Esophagus (tissue), 2 donors: ENCODE data around the gene PYGL. TPM values are rescaled to one million over a fixed set of nuclear protein-coding genes. Genes with fewer than 3 reads are reported as not detected.
A peak's percentile ranks its signal among the peaks of the same experiment; 100 is the strongest.
"Not testable (repeated sequence)": the region's sequence is repeated elsewhere in the genome, so short reads cannot be mapped to it uniquely, and the experiment has no call there.

Experiments
- H3K27ac ChIP-seq, 2 donors: one replicate each; pipeline ENCODE4 v1.5.1; 2013; ENCODE audit warnings: low read depth in 2 of 2, mild to moderate bottlenecking in 2 of 2, inconsistent platforms in 1 of 2, low read length in 1 of 2, moderate library complexity in 1 of 2
- H3K27me3 ChIP-seq, 2 donors: one replicate each; pipeline ENCODE4 v1.6.1; 2013; ENCODE audit warnings: low read length in 2 of 2, control low read depth in 1 of 2, mild to moderate bottlenecking in 1 of 2; ENCODE audit not compliant: insufficient read depth in 2 of 2, control insufficient read depth in 1 of 2
- H3K36me3 ChIP-seq, 2 donors: one replicate each; pipeline ENCODE4 v1.6.1; 2013; ENCODE audit warnings: low read length in 1 of 2; ENCODE audit not compliant: control insufficient read depth in 2 of 2, insufficient read depth in 2 of 2
- H3K4me1 ChIP-seq, 2 donors: one replicate each; pipeline ENCODE4 v1.6.1; 2013; ENCODE audit warnings: low read length in 1 of 2; ENCODE audit not compliant: control insufficient read depth in 2 of 2, insufficient read depth in 2 of 2
- H3K4me3 ChIP-seq, 2 donors: one replicate each; pipeline ENCODE4 v1.5.1; 2013; ENCODE audit warnings: low read length in 2 of 2, mild to moderate bottlenecking in 2 of 2, low read depth in 1 of 2, moderate library complexity in 1 of 2
- H3K9me3 ChIP-seq, 2 donors: one replicate each; pipeline ENCODE4 v1.6.1; 2013; ENCODE audit warnings: mild to moderate bottlenecking in 2 of 2, low read depth in 1 of 2, low read length in 1 of 2, moderate library complexity in 1 of 2; ENCODE audit not compliant: control insufficient read depth in 2 of 2, insufficient read depth in 1 of 2
- WGBS, 2 donors: extraction: QIAGEN DNeasy Blood & Tissue Kit; methylation state at CpG; one replicate each; pipeline ENCODE4 v1.1.7; 2013; 5-methylcytosine and 5-hydroxymethylcytosine counted together
- polyA plus RNA-seq, 2 donors: library from polyadenylated mRNA; stranded (reverse); fragments of 200-250 nt; gene quantifications; one replicate each; pipeline ENCODE4 v1.2.3, GENCODE V29; 2013
- donor health status: healthy with polysubstance abuse.
- donor health status: Bipolar disorder and iron deficiency.

Gene PYGL
- polyA plus RNA-seq, 2 donors = 35.5 to 69.0 TPM

GRCh38 chr14:50956421-50956820 is 12.1 kb upstream of the PYGL start:
- not testable (repeated sequence) for H3K27me3 ChIP-seq, H3K36me3 ChIP-seq, H3K9me3 ChIP-seq, H3K4me3 ChIP-seq, H3K27ac ChIP-seq, H3K4me1 ChIP-seq
- 87 to 93% methylated on average over 32 of the region's 32 CpGs for WGBS, 2 donors

- 48 to 62% methylated on average over 5 of the region's 5 CpGs for WGBS, 2 donors
- peak overlapping the region; percentile 92 to 96 for H3K27ac ChIP-seq
- H3K36me3 ChIP-seq = no peaks in the 10 kb centered on the region
- no peaks in the 10 kb centered on the region for H3K4me1 ChIP-seq
- H3K9me3 ChIP-seq = no peaks in the 10 kb centered on the region
- H3K4me3 ChIP-seq = no peak overlapping the region
- no peaks in the 10 kb centered on the region for H3K27me3 ChIP-seq
These were observed 11.2 kb upstream of the PYGL start for GRCh38 chr14:50955373-50956043.

GRCh38 chr14:50954811-50955372 is 10.6 kb upstream of the PYGL start:
- Histone ChIP-seq H3K4me1 (no peaks in the 10 kb centered on the region), H3K27me3 (no peaks in the 10 kb centered on the region), H3K27ac (peak overlapping the region; percentile 92 to 96), H3K9me3 (no peaks in the 10 kb centered on the region), H3K36me3 (no peaks in the 10 kb centered on the region), H3K4me3 (no peak overlapping the region)
- 16% methylated on average over 1 of the region's 1 CpG for WGBS, 2 donors

GRCh38 chr14:50953502-50953901 is 9.2 kb upstream of the PYGL start:
- no peak overlapping the region for H3K27ac ChIP-seq

GRCh38 chr14:50951032-50951431 is 6.7 kb upstream of the PYGL start:
- WGBS, 2 donors = 90 to 95% methylated on average over 6 of the region's 6 CpGs
- H3K27ac ChIP-seq = no peak overlapping the region

More at GRCh38 chr14:50953502-50953901, 9.2 kb upstream of the PYGL start:
- H3K9me3 ChIP-seq = no peaks in the 10 kb centered on the region
- no peaks in the 10 kb centered on the region for H3K36me3 ChIP-seq
- 86 to 96% methylated on average over 1 of the region's 1 CpG for WGBS, 2 donors
- no peak overlapping the region for H3K4me3 ChIP-seq
- H3K27me3 ChIP-seq = no peaks in the 10 kb centered on the region
- H3K4me1 ChIP-seq = no peaks in the 10 kb centered on the region

GRCh38 chr14:50948205-50948604 is 3.9 kb upstream of the PYGL start:
- no peaks in the 10 kb centered on the region for H3K9me3 ChIP-seq
- no peaks in the 10 kb centered on the region for H3K27me3 ChIP-seq
- H3K27ac ChIP-seq = no peak overlapping the region
- H3K36me3 ChIP-seq = no peaks in the 10 kb centered on the region
- peaks cover 0 to 3% of the 10 kb centered on the region in 2 donors for H3K4me1 ChIP-seq
- 70 to 80% methylated on average over 2 of the region's 2 CpGs for WGBS, 2 donors
- no peak overlapping the region for H3K4me3 ChIP-seq

More at GRCh38 chr14:50951032-50951431, 6.7 kb upstream of the PYGL start:
- H3K36me3 ChIP-seq = no peaks in the 10 kb centered on the region
- no peaks in the 10 kb centered on the region for H3K9me3 ChIP-seq
- no peak overlapping the region for H3K4me3 ChIP-seq
- no peaks in the 10 kb centered on the region for H3K4me1 ChIP-seq
- H3K27me3 ChIP-seq = no peaks in the 10 kb centered on the region

- Histone ChIP-seq H3K9me3 (no peaks in the 10 kb centered on the region), H3K4me3 (no peak overlapping the region), H3K36me3 (no peaks in the 10 kb centered on the region), H3K27me3 (no peaks in the 10 kb centered on the region), H3K4me1 (peaks cover 0 to 6% of the 10 kb centered on the region in 2 donors), H3K27ac (no peak overlapping the region)
- WGBS, 2 donors = 68 to 70% methylated on average over 4 of the region's 4 CpGs
These were observed 3.2 kb upstream of the PYGL start for GRCh38 chr14:50947446-50947845.

GRCh38 chr14:50946234-50946935 is 2.1 kb upstream of the PYGL start:
- Histone ChIP-seq H3K4me3 (no peak overlapping the region), H3K27me3 (no peaks in the 10 kb centered on the region), H3K9me3 (no peaks in the 10 kb centered on the region), H3K27ac (no peak overlapping the region), H3K4me1 (peaks cover 0 to 6% of the 10 kb centered on the region in 2 donors), H3K36me3 (no peaks in the 10 kb centered on the region)
- 94 to 95% methylated on average over 5 of the region's 5 CpGs for WGBS, 2 donors

GRCh38 chr14:50944647-50945413 is 547 bp upstream of the PYGL start:
- H3K9me3 ChIP-seq = no peaks in the 10 kb centered on the region
- no peaks in the 10 kb centered on the region for H3K36me3 ChIP-seq
- peaks cover 0 to 6% of the 10 kb centered on the region in 2 donors for H3K4me1 ChIP-seq
- H3K4me3 ChIP-seq = peak overlapping the region; percentile 66 to 85
- H3K27ac ChIP-seq = peak overlapping the region; percentile 74 to 76
- no peaks in the 10 kb centered on the region for H3K27me3 ChIP-seq
- 5 to 7% methylated on average over 29 of the region's 29 CpGs for WGBS, 2 donors
